Endothelial cell of umbilical vein (primary cell): Measurements from ENCODE around the gene SLC15A1. TPM values are rescaled to one million over a fixed set of nuclear protein-coding genes. Genes with fewer than 3 reads are reported as not detected.

ENCODE experiments used
- BruUV-seq: library from RNA; stranded (reverse); fragments of 400-500 nt; replicated peaks from 2 replicates; lab custom pipeline; 2021; lab: Mats Ljungman, UMichigan
- CTCF ChIA-PET: fragments of 300-600, 350-600 bp; sonication (Branson Sonifier 250); formaldehyde crosslinking; loops from one replicate; lab custom pipeline; 2021; ENCODE audit warnings: antibody characterized with exemption, inconsistent platforms; lab: Charles Lee
- POLR2A ChIA-PET: fragments of 300-600, 350-600 bp; sonication (Branson Sonifier 250); formaldehyde crosslinking; loops from one replicate; lab custom pipeline; 2021; ENCODE audit warnings: antibody characterized with exemption, inconsistent platforms; lab: Charles Lee
- DNase-seq: peaks from one replicate; pipeline ENCODE4 v3.0.0-alpha.2; 2011; ENCODE audit warnings: low read depth, low spot score
- FAIRE-seq: peaks from 2 replicates; lab custom pipeline; 2011; peaks lifted over from hg19 to GRCh38; lab: Jason Lieb, UNC
- H2AFZ ChIP-seq: 2 replicates; pipeline ENCODE4 v1.6.0; 2012; ENCODE audit warnings: low read depth, low read length, control low read depth, inconsistent platforms
- H3K27ac ChIP-seq: 2 replicates; pipeline ENCODE4 v1.5.1; 2011; ENCODE audit warnings: low read depth, mild to moderate bottlenecking, control low read depth, low read length, moderate library complexity; ENCODE audit not compliant: insufficient read depth
- H3K27me3 ChIP-seq, 2 experiments: 2 replicates each; pipeline versions ENCODE4 v1.6.0 to v1.6.1; 2011; ENCODE audit warnings: low read length in 2 of 2, mixed read lengths in 1 of 2; ENCODE audit not compliant: control insufficient read depth in 2 of 2, insufficient read depth in 2 of 2
- H3K36me3 ChIP-seq, 2 experiments: 2 replicates in 1 of 2; 3 replicates in 1 of 2; pipeline ENCODE4 v1.5.1; 2011; ENCODE audit warnings: low read length in 2 of 2, mild to moderate bottlenecking in 1 of 2, moderate library complexity in 1 of 2; ENCODE audit not compliant: control insufficient read depth in 2 of 2, insufficient read depth in 2 of 2; ENCODE audit errors: extremely low read depth in 1 of 2
- H3K4me1 ChIP-seq: 3 replicates; pipeline ENCODE4 v1.5.1; 2011; ENCODE audit warnings: mild to moderate bottlenecking, low read length; ENCODE audit not compliant: control insufficient read depth, insufficient read depth; ENCODE audit errors: extremely low read depth
- H3K4me2 ChIP-seq: 2 replicates; pipeline ENCODE4 v1.6.1; 2011; ENCODE audit warnings: low read length, control low read depth, mixed read lengths; ENCODE audit not compliant: insufficient read depth
- H3K4me3 ChIP-seq, 3 experiments: fragments of 200-600 bp in 1 of 3; sonication (generic), shearing (Covaris generic) in 1 of 3; replicated peaks in 1 of 3; 2 replicates each; pipeline ENCODE4 v1.5.1; 2011 to 2016; ENCODE audit warnings: control low read depth in 3 of 3, low read length in 3 of 3, mild to moderate bottlenecking in 2 of 3, inconsistent platforms in 1 of 3, low read depth in 1 of 3, moderate library complexity in 1 of 3; ENCODE audit not compliant: insufficient read depth in 1 of 3
- H3K79me2 ChIP-seq: 2 replicates; pipeline ENCODE4 v1.6.0; 2012; ENCODE audit warnings: low read length, inconsistent platforms; ENCODE audit not compliant: control insufficient read depth, insufficient read depth
- H3K9ac ChIP-seq: replicated peaks from 2 replicates; pipeline ENCODE3; 2011; ENCODE audit warnings: low read length, control low read depth; ENCODE audit not compliant: insufficient read depth; ENCODE audit errors: extremely low read depth
- H3K9me1 ChIP-seq: replicated peaks from 3 replicates; pipeline ENCODE4 v1.6.0; 2011; ENCODE audit warnings: mild to moderate bottlenecking, low read length; ENCODE audit not compliant: control insufficient read depth, insufficient read depth; ENCODE audit errors: extremely low read depth
- H3K9me3 ChIP-seq: replicated peaks from 2 replicates; pipeline ENCODE4 v1.5.1; 2012; ENCODE audit warnings: low read length, inconsistent platforms; ENCODE audit not compliant: control insufficient read depth, insufficient read depth
- H4K20me1 ChIP-seq: replicated peaks from 2 replicates; pipeline ENCODE3; 2011; ENCODE audit warnings: mild to moderate bottlenecking, low read length; ENCODE audit not compliant: control insufficient read depth, insufficient read depth; ENCODE audit errors: extremely low read depth
- CTCF ChIP-seq, 2 donors: IDR thresholded peaks; 1 replicate in 1 of 2; 2 replicates in 1 of 2; pipeline ENCODE4 v1.5.1; 2011; ENCODE audit warnings: low read length in 2 of 2, mild to moderate bottlenecking in 2 of 2, moderate library complexity in 2 of 2, control low read depth in 1 of 2, inconsistent platforms in 1 of 2, low read depth in 1 of 2; ENCODE audit not compliant: insufficient read depth in 1 of 2; ENCODE audit errors: extremely low read depth in 1 of 2
- EZH2 ChIP-seq: IDR thresholded peaks from 2 replicates; pipeline ENCODE4 v1.6.1; 2012; ENCODE audit warnings: borderline replicate concordance, low read depth, mild to moderate bottlenecking, moderate library complexity, low read length, inconsistent platforms; ENCODE audit not compliant: severe bottlenecking
- FOS ChIP-seq: IDR thresholded peaks from 2 replicates; pipeline ENCODE4 v1.6.1; 2011; ENCODE audit warnings: mild to moderate bottlenecking, low read length, moderate library complexity, borderline replicate concordance; ENCODE audit not compliant: insufficient read depth
- GATA2 ChIP-seq: IDR thresholded peaks from 2 replicates; pipeline ENCODE4 v1.7.0; 2011; ENCODE audit warnings: low read depth, mild to moderate bottlenecking, moderate library complexity, mixed read lengths, low read length; ENCODE audit not compliant: insufficient read length, insufficient read depth
- JUN ChIP-seq: IDR thresholded peaks from 2 replicates; pipeline ENCODE4 v1.6.1; 2011; ENCODE audit warnings: borderline replicate concordance, low read depth; ENCODE audit not compliant: insufficient read length, insufficient read depth
- MYC ChIP-seq: IDR thresholded peaks from one replicate; pipeline ENCODE4 v1.6.1; 2011; ENCODE audit warnings: mild to moderate bottlenecking, low read depth, low read length
- POLR2A ChIP-seq: IDR thresholded peaks from 2 replicates; pipeline ENCODE4 v1.6.1; 2012; ENCODE audit warnings: low read depth, mild to moderate bottlenecking, control low read depth, low read length
- POLR2AphosphoS5 ChIP-seq: IDR thresholded peaks from 2 replicates; pipeline ENCODE4 v1.6.1; 2012; ENCODE audit warnings: low read depth, mild to moderate bottlenecking, control low read depth, low read length, moderate library complexity; ENCODE audit not compliant: insufficient read depth
- dilution Hi-C: fragments of 300-500 bp; cut with MboI; formaldehyde crosslinking; loops from one replicate; pipeline ENCODE4 v1.15.0; 2019; ENCODE audit warnings: low sequenced_read_pairs; ENCODE audit not compliant: extremely low pct_ligation_motif_present
- intact Hi-C: fragments of 100-400 bp; cut with micrococcal nuclease; formaldehyde crosslinking; loops from one replicate; pipeline ENCODE4 v1.10.0; 2022
- polyA plus RNA-seq, 4 experiments: library from polyadenylated mRNA; depleted of rRNA in 3 of 4; stranded (reverse) in 3 of 4; unstranded in 1 of 4; fragments of >200 nt; gene quantifications; 2 replicates each; pipeline versions ENCODE4 v1.2.1 to v1.2.3, GENCODE V29; 2011 to 2012; ENCODE audit warnings: missing spikeins in 1 of 4
- total RNA-seq: library from RNA; stranded (reverse); gene quantifications from 2 replicates; pipeline ENCODE4 v1.2.3, GENCODE V29; 2021
- TF ChIP-seq, protein P1 (sequence below): IDR thresholded peaks from 2 replicates; pipeline ENCODE4 v1.6.1; 2011; ENCODE audit not compliant: insufficient read depth, insufficient read length

Gene SLC15A1
- total and polyA plus RNA-seq, 2 donors (not counting 3 experiments of a cell fraction or from before 2014, with no cell fraction given): not detected

DNA sequence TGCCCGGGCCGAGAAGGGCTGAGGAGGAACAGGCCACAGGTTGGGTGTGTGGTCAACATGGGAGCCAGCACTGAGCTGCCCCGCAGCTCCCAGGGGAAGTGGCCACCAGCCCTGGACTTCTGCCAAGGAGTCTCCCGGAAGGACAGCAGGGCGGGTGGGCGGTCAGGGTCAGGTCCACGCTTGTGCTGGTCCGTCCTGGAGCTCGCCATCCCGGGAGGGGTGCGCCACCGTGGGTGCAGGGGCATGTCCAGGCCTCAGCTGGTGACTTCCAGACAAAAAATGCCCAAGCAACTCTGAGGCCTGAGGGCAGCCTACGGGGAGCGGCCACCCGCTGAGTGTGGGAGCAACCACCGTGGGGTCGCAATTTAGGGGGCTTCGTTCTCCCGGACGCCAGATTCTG is 21.4 kb upstream of the SLC15A1 start:
- no TSS peak for BruUV-seq
- ChIA-PET POLR2A (no interaction called here), CTCF (no interaction called here)
- peaks cover 3% of the 10 kb centered on the region for H3K4me1 ChIP-seq
- H3K9ac ChIP-seq: no peak overlapping the region
- no peak overlapping the region for H3K27ac ChIP-seq
- H3K27me3 ChIP-seq: peaks cover 8 to 12% of the 10 kb centered on the region in 2 experiments
- H3K4me2 ChIP-seq: no peak overlapping the region
- H2AFZ ChIP-seq: no peak overlapping the region
- dilution Hi-C loops: no loop called here
- DNase-seq (no peak), FAIRE-seq (no peak)
- no peaks in the 10 kb centered on the region for H3K9me1 ChIP-seq
- TF ChIP-seq EZH2 (no peak), FOS (no peak), POLR2A (no peak), CTCF (IDR thresholded peaks at IDR 0.05; ENCODE audit: extremely low read depth in 1 of 2, insufficient read depth in 1 of 2, low read depth in 1 of 2, low read length in 2 of 2) (no peak), JUN (no peak), POLR2AphosphoS5 (no peak), GATA2 (no peak), MYC (no peak)
- TF ChIP-seq, protein P1, sequence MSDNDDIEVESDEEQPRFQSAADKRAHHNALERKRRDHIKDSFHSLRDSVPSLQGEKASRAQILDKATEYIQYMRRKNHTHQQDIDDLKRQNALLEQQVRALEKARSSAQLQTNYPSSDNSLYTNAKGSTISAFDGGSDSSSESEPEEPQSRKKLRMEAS: no peak
- intact Hi-C loops: no loop called here
- no peaks in the 10 kb centered on the region for H3K9me3 ChIP-seq
- H4K20me1 ChIP-seq: no peaks in the 10 kb centered on the region
- no peaks in the 10 kb centered on the region for H3K36me3 ChIP-seq
- H3K79me2 ChIP-seq: no peaks in the 10 kb centered on the region
- H3K4me3 ChIP-seq: no peak overlapping the region
